CD4-positive, alpha-beta T cell treated with Interleukin-6 for 4 hours (primary cell): Measurements from ENCODE around the gene SH3TC2.
"Not testable (repeated sequence)": the region's sequence is repeated elsewhere in the genome, so short reads cannot be mapped to it uniquely, and the experiment has no call there.

Source experiments
- DNase-seq: peaks from one replicate; pipeline ENCODE4 v3.0.0-alpha.2; 2020; ENCODE audit warnings: mixed read lengths

Gene SH3TC2

GRCh38 chr5:149063017-149063687 is at the start of gene SH3TC2:
Gene SH3TC2, minus strand, starts transcription at chr5:149063062. Its CDS starts 40 bp downstream, at chr5:149063022.
- DNase-seq, result no peak

GRCh38 chr5:149110406-149110805 is 47.5 kb upstream of the SH3TC2 start:
- DNase-seq, result no peak

GRCh38 chr5:149108651-149109280 is 45.9 kb upstream of the SH3TC2 start:
- DNase-seq, result no peak

DNA sequence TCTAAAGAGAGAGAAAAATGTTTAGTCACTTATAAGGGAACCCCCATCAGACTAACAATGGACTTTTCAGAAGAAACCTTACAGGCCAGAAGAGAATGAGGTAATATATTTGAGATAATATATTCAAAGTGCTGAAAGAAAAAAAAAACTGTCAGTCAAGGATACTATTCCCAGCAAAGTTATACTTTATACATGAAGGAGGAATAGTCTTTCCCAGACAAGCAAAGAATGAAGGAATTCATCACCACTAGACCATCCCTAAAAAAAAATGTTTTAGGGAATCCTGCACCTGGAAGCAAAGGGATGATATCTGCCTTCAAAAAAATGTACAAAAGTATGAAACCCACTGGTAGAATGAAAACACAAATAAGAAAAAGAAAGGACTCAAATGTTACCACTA is 37.5 kb upstream of the SH3TC2 start:
- DNase-seq, result no peak

GRCh38 chr5:149099920-149100319 is 37.1 kb upstream of the SH3TC2 start:
- no peak for DNase-seq

GRCh38 chr5:149094996-149095395 is 32.1 kb upstream of the SH3TC2 start:
- DNase-seq, result no peak

GRCh38 chr5:149093625-149094024 is 30.8 kb upstream of the SH3TC2 start:
- DNase-seq, result no peak

DNA sequence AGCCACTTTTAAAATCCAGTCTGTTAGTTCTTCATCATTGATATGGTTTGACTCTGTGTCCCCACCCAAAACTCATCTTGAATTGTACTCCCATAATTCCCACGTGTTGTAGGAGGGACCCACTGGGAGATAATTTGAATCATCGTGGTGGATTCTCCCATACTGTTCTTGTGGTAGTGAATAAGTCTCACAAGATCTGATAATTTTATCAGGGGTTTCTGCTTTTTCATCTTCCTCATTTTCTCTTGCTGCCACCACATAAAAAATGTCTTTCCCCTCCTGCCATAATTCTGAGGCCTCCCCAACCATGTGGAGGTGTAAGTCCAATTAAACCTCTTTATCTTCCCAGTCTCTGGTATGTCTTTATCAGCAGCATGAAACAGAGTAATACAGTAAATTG is 26.9 kb upstream of the SH3TC2 start:
- DNase-seq, result no peak

DNA sequence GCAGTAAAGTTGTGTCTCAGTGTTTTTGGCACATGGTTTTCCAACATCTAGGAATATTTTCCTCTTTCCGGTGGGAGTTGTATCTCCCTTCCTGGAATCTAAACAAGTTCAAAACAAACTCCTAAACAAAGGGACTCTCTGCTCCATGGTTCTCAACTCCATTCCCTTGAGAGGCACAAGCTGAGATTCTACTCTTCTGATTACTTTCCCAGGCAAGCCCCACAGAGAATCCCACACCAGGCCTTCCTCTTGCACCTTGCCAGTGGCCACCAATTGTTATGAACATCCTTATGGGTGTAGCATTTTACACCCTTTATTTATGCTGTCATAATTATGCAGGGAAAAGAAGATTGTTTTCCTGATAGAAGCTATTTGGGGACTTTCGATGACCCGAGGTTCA is 25.8 kb upstream of the SH3TC2 start:
- DNase-seq, result no peak

GRCh38 chr5:149083846-149084245 is 21.0 kb upstream of the SH3TC2 start:
- no peak for DNase-seq

- DNase-seq, result no peak
Observed at GRCh38 chr5:149082271-149082670, 19.4 kb upstream of the SH3TC2 start.

- no peak for DNase-seq
Observed at GRCh38 chr5:149080294-149080693, 17.4 kb upstream of the SH3TC2 start.

DNA sequence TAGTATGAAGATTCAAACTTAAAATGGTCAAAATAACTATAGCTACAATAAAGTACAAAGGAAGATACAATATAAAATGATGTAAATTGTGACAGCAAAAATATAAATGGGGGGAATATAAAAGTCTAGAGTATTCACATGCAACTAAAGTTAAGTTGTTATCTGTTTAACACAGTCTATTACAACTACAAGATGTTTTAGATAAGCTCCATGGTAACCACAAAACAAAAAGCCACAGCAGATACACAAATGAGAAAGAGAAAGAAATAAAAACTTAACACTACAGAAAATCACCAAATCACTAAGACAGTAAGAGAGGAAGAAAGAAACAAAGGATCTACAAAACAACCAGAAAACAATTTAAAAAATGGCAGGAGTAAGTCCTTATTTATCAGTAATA is 17.0 kb upstream of the SH3TC2 start:
- DNase-seq, result no peak

DNA sequence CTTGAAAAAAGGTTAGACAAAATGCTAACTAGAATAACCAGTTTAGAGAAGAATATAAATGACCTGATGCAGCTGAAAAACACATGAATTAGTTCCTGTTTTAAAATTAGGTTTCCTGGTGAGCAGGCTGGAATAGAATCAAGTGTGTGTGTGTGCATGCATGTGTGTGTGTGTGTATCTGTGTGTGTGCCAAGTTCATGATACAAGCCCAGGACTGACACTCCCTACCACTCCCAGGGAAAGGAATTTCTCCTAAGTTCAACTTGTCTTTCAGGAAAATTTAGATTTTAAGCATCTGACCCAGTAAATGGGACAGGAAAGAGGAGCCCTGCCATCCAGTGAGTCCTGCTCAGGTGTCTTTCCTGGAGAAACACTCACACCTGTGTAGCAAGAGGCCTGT is 11.2 kb upstream of the SH3TC2 start:
- not testable (repeated sequence) for DNase-seq

GRCh38 chr5:149073213-149073612 is 10.4 kb upstream of the SH3TC2 start:
- DNase-seq, result no peak

DNA sequence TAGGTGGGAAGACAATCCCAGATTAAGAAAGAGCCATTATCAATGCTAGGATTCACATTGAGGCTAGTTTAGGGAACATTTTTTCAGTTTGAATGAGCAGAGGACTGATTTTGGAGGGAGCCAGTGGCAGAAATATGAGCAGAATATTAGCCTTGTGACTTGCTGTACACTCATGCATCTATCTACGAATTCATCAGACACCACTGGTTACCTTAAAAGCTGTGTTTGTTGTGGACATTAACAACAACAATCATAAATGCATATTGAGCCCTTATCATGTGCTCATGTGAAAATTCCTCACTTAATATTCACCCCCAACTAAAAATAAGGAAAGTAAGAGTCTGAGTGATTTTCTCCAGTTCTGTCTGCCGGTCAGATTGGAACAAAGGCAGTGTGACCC is 9.9 kb upstream of the SH3TC2 start:
- no peak for DNase-seq

GRCh38 chr5:149072376-149072775 is 9.5 kb upstream of the SH3TC2 start:
- DNase-seq, result no peak

- DNase-seq, result no peak
Observed at GRCh38 chr5:149071756-149072155, 8.9 kb upstream of the SH3TC2 start.

DNA sequence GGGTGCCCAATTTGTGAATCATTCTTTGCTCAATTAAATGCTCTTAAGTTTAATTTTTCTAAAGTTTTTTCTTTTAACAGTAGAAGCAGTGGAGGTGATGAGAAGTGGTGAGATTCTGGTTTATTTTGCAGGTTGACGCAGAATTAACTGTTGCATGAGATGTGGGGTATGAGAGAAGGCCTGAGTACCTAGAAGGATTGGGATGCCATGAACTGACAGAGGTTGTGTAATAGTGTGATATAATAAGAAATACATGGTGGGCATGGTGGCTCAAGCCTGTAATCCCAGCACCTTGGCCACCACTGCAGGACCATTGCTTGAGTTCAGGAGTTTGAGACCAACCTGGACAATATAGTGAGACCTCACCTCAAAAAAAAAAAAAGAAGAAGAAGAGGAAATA is 8.4 kb upstream of the SH3TC2 start:
- DNase-seq, result no peak

- no peak for DNase-seq
Observed at GRCh38 chr5:149069711-149070110, 6.8 kb upstream of the SH3TC2 start.

DNA sequence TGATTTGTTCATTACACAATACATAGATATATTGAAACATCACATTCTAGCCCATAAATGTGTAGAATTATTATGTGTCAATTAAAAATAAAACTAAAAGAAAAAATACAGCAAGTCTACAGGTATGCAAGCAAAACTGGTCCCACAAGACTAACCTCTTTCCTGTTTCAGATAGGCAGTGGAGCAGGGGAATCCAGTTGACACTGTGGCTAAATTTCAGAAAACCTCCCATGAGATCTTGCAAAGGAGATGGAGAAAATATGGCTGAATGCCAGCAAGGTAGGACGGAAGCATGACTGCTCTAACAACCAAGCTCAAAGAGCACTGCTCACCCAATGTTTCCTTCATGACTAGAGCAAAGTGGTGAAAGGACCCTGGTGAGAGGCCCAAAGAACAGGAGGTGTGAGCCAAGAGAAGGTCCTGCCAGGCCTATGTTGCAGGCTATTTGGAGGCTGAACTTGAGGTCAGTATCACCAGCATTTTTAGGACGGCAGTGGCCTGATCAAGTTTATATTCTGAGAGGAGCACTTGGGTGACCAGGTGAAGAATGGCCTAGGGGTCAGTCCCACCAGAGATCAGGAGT is 1.1 kb upstream of the SH3TC2 start:
- no peak for DNase-seq

GRCh38 chr5:149062371-149063016 is 368 bp downstream of the SH3TC2 start:
- no peak for DNase-seq

- DNase-seq, result no peak
Observed at GRCh38 chr5:149061341-149061740, 1.5 kb downstream of the SH3TC2 start.

DNA sequence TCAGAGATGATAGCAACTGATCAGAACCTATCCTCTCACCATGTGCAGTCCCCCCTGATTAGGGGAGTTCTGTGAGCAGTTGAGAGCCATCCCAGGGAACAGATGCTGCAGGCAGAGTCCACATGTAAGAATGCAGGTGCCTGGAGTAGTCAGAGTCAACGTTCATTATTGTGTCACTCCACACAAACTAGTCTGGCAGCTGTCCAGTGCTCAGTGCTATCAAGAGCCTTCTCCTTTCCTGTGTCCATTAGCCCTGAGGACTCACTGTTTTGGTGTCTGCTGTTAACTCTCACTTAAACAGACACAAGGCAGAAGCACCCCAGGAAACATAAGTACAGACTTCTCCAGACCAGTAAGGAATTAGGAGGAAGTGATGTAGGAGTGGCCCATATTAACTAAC is 2.5 kb downstream of the SH3TC2 start:
- DNase-seq, result no peak
